SK-N-SH (cell line): Measurements from ENCODE around the gene SEC14L2.

Source experiments
- CTCF ChIP-seq: fragments of 200-600 bp; sonication (generic); IDR thresholded peaks from 2 replicates; pipeline ENCODE4 v1.6.1; 2017; ENCODE audit warnings: antibody characterized with exemption, mild to moderate bottlenecking, moderate library complexity
- MXI1 ChIP-seq: IDR thresholded peaks from 2 replicates; pipeline ENCODE4 v1.6.1; 2012; ENCODE audit warnings: mild to moderate bottlenecking, low read depth, low read length, improper control_type of control experiment
- NFIC ChIP-seq: IDR thresholded peaks from 2 replicates; pipeline ENCODE4 v1.4.0; 2012; ENCODE audit warnings: borderline replicate concordance
- RAD21 ChIP-seq: IDR thresholded peaks from 2 replicates; pipeline ENCODE4 v1.6.1; 2012; ENCODE audit warnings: mild to moderate bottlenecking, low read length
- TF ChIP-seq, protein P1 (sequence below): fragments of 150-350 bp; IDR thresholded peaks from 2 replicates; pipeline ENCODE4 v1.6.1; 2017; ENCODE audit warnings: antibody characterized with exemption, low read length, low read depth, borderline replicate concordance
- TF ChIP-seq, protein P2 (sequence below): IDR thresholded peaks from 2 replicates; pipeline ENCODE4 v1.6.1; 2012; ENCODE audit warnings: mild to moderate bottlenecking, low read depth, low read length, moderate library complexity

- TF ChIP-seq, protein P1, sequence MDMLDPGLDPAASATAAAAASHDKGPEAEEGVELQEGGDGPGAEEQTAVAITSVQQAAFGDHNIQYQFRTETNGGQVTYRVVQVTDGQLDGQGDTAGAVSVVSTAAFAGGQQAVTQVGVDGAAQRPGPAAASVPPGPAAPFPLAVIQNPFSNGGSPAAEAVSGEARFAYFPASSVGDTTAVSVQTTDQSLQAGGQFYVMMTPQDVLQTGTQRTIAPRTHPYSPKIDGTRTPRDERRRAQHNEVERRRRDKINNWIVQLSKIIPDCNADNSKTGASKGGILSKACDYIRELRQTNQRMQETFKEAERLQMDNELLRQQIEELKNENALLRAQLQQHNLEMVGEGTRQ, result no peak
- TF ChIP-seq, protein P2, sequence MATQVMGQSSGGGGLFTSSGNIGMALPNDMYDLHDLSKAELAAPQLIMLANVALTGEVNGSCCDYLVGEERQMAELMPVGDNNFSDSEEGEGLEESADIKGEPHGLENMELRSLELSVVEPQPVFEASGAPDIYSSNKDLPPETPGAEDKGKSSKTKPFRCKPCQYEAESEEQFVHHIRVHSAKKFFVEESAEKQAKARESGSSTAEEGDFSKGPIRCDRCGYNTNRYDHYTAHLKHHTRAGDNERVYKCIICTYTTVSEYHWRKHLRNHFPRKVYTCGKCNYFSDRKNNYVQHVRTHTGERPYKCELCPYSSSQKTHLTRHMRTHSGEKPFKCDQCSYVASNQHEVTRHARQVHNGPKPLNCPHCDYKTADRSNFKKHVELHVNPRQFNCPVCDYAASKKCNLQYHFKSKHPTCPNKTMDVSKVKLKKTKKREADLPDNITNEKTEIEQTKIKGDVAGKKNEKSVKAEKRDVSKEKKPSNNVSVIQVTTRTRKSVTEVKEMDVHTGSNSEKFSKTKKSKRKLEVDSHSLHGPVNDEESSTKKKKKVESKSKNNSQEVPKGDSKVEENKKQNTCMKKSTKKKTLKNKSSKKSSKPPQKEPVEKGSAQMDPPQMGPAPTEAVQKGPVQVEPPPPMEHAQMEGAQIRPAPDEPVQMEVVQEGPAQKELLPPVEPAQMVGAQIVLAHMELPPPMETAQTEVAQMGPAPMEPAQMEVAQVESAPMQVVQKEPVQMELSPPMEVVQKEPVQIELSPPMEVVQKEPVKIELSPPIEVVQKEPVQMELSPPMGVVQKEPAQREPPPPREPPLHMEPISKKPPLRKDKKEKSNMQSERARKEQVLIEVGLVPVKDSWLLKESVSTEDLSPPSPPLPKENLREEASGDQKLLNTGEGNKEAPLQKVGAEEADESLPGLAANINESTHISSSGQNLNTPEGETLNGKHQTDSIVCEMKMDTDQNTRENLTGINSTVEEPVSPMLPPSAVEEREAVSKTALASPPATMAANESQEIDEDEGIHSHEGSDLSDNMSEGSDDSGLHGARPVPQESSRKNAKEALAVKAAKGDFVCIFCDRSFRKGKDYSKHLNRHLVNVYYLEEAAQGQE, result no peak
- no peak for TF ChIP-seq CTCF
- TF ChIP-seq MXI1, result no peak
- TF ChIP-seq RAD21, result no peak
- no peak for TF ChIP-seq NFIC
Measured at GRCh38 chr22:30348809-30349208, 48.0 kb upstream of the SEC14L2 start.
